Measurements from ENCODE around the gene KSR2. TPM values are rescaled to one million over a fixed set of nuclear protein-coding genes. Genes with fewer than 3 reads are reported as not detected.

KSR2 gene
- total RNA-seq, 1 donor from 2014 or later = not detected

GRCh38 chr12:117912756-117913155, 56.0 kb downstream of the KSR2 start:
- Histone ChIP-seq H3K27me3 (ENCODE audit: low read depth) (peaks cover 7% of the 10 kb centered on the region), H3K36me3 (no peaks in the 10 kb centered on the region), H3K9me3 (replicated peaks) (peaks cover 14% of the 10 kb centered on the region), H3K4me3 (no peak overlapping the region), H3K27ac (replicated peaks) (no peak overlapping the region), H3K4me1 (no peaks in the 10 kb centered on the region)
- TF ChIP-seq CTCF (IDR thresholded peaks at IDR 0.05; ENCODE audit: borderline replicate concordance) = no peak
- intact Hi-C loops (cut with micrococcal nuclease) = no loop called here
- no peak for DNase-seq

GRCh38 chr12:117908411-117908810, 60.4 kb downstream of the KSR2 start:
- Histone ChIP-seq H3K36me3 (no peaks in the 10 kb centered on the region), H3K4me3 (no peak overlapping the region), H3K9me3 (replicated peaks) (peaks cover 14% of the 10 kb centered on the region), H3K27me3 (ENCODE audit: low read depth) (peaks cover 28% of the 10 kb centered on the region), H3K27ac (replicated peaks) (no peak overlapping the region), H3K4me1 (no peaks in the 10 kb centered on the region)
- no peak for TF ChIP-seq CTCF (IDR thresholded peaks at IDR 0.05; ENCODE audit: borderline replicate concordance)
- DNase-seq = no peak
- intact Hi-C loops (cut with micrococcal nuclease) = no loop called here

- Histone ChIP-seq H3K36me3 (no peaks in the 10 kb centered on the region), H3K27me3 (ENCODE audit: low read depth) (peaks cover 28% of the 10 kb centered on the region), H3K9me3 (replicated peaks) (peaks cover 14% of the 10 kb centered on the region), H3K4me1 (no peaks in the 10 kb centered on the region), H3K4me3 (no peak overlapping the region), H3K27ac (replicated peaks) (no peak overlapping the region)
- DNase-seq = no peak
- intact Hi-C loops (cut with micrococcal nuclease) = no loop called here
- TF ChIP-seq CTCF (IDR thresholded peaks at IDR 0.05; ENCODE audit: borderline replicate concordance) = no peak
Observed at GRCh38 chr12:117907108-117907689, 61.6 kb downstream of the KSR2 start.

- no peak overlapping the region for H3K27ac ChIP-seq (replicated peaks)
- TF ChIP-seq CTCF (IDR thresholded peaks at IDR 0.05; ENCODE audit: borderline replicate concordance) = no peak
Observed at GRCh38 chr12:117904051-117904450, 64.7 kb downstream of the KSR2 start.

GRCh38 chr12:117903110-117903840, 65.5 kb downstream of the KSR2 start:
- DNase-seq = no peak
- Histone ChIP-seq H3K36me3 (no peaks in the 10 kb centered on the region), H3K4me3 (no peak overlapping the region)

More at GRCh38 chr12:117904051-117904450, 64.7 kb downstream of the KSR2 start:
- Histone ChIP-seq H3K4me1 (no peaks in the 10 kb centered on the region), H3K4me3 (no peak overlapping the region), H3K27me3 (ENCODE audit: low read depth) (peaks cover 21% of the 10 kb centered on the region), H3K36me3 (no peaks in the 10 kb centered on the region), H3K9me3 (replicated peaks) (peaks cover 10% of the 10 kb centered on the region)
- intact Hi-C loops (cut with micrococcal nuclease) = no loop called here
- DNase-seq = no peak

More at GRCh38 chr12:117903110-117903840, 65.5 kb downstream of the KSR2 start:
- intact Hi-C loops (cut with micrococcal nuclease) = no loop called here
- peaks cover 21% of the 10 kb centered on the region for H3K27me3 ChIP-seq (ENCODE audit: low read depth)
- peaks cover 12% of the 10 kb centered on the region for H3K9me3 ChIP-seq (replicated peaks)
- no peak for TF ChIP-seq CTCF (IDR thresholded peaks at IDR 0.05; ENCODE audit: borderline replicate concordance)
- no peaks in the 10 kb centered on the region for H3K4me1 ChIP-seq
- no peak overlapping the region for H3K27ac ChIP-seq (replicated peaks)
